Pancreas (tissue), 10 donors: ENCODE measurements around the gene SELENON. TPM values are rescaled to one million over a fixed set of nuclear protein-coding genes. Genes with fewer than 3 reads are reported as not detected.

ENCODE experiments used
- ATAC-seq, 4 donors: fragments of 200-7000 bp; cut with Tn5 transposase; one replicate each; pipeline versions ENCODE4 v1.8.0 to v1.9.1; 2020; ENCODE audit warnings: mild to moderate bottlenecking in 4 of 4, moderate library complexity in 4 of 4
- DNase-seq, 6 donors: peaks; one replicate each; pipeline ENCODE4 v3.0.0-alpha.2; 2020
- FAIRE-seq: peaks from 2 replicates; lab custom pipeline; 2012; peaks lifted over from hg19 to GRCh38; lab: Jason Lieb, UNC
- H3K27ac ChIP-seq, 4 donors: fragments of 200-600 bp; sonication (generic); 1 replicate in 3 of 4; 2 replicates in 1 of 4; pipeline versions ENCODE4 v1.5.0 to v1.8.0; 2020
- H3K27me3 ChIP-seq, 4 donors: fragments of 200-600 bp; one replicate each; pipeline ENCODE4 v1.8.0; 2021
- H3K36me3 ChIP-seq, 3 donors: fragments of 200-600 bp; sonication (generic) in 1 of 3; one replicate each; pipeline versions ENCODE4 v1.5.0 to v1.8.0; 2020 to 2021
- H3K4me1 ChIP-seq, 3 donors: fragments of 200-600 bp; one replicate each; pipeline ENCODE4 v1.8.0; 2021
- H3K4me3 ChIP-seq, 4 donors: fragments of 200-600 bp; sonication (generic) in 2 of 4; one replicate each; pipeline versions ENCODE4 v1.5.0 to v1.8.0; 2020 to 2021
- H3K9me3 ChIP-seq, 4 donors: fragments of 200-600 bp; one replicate each; pipeline ENCODE4 v1.8.0; 2021
- CTCF ChIP-seq, 4 donors: fragments of 200-600 bp; sonication (generic) in 3 of 4; IDR thresholded peaks; one replicate each; pipeline versions ENCODE4 v1.5.0 to v1.8.0; 2021; ENCODE audit warnings: antibody characterized with exemption in 4 of 4
- WGBS, 2 donors: extraction: QIAGEN DNeasy Blood & Tissue Kit; methylation state at CpG; one replicate each; pipeline ENCODE4 v1.1.7; 2013; 5-methylcytosine and 5-hydroxymethylcytosine counted together
- intact Hi-C, 3 donors: fragments of 100-400 bp; cut with DNase I; formaldehyde crosslinking; loops; one replicate each; pipeline versions ENCODE4 v1.11.1 to v1.14.2; 2022
- polyA plus RNA-seq, 2 donors: library from polyadenylated mRNA; stranded (reverse); fragments of 200-250 nt; gene quantifications; one replicate each; pipeline ENCODE4 v1.2.3, GENCODE V29; 2013
- total RNA-seq, 6 donors: library from RNA; stranded (reverse); fragmentation: NEBNext Ultra II Directional in 4 of 6; extraction: Animal tissue kit (Norgen Biotek cat#: 25700) in 4 of 6; gene quantifications; one replicate each; pipeline versions ENCODE4 v1.2.1 to v1.2.4, GENCODE V29; 2021 to 2023
- donor health status: healthy with polysubstance abuse.
- donor health status: DM: no; HTN: no; CAD: no; lungs with moderate emphysema.
- donor health status: DM: no; HTN: no; CAD: no.
- donor health status: control.
- donor health status: control.
- donor health status: Bipolar disorder and iron deficiency.
- donor health status: DM: yes; HTN: yes; CAD: no.
- donor health status: DM: no; HTN: no; CAD: no.
- donor health status: DM: no; HTN: no; CAD: no.
- donor health status: DM: yes; HTN: yes; CAD: no.

Gene SELENON
- total and polyA plus RNA-seq, 8 donors = 27.8 to 48.3 (median 37.9) TPM

- DNase-seq (peak in 4 of 6 donors; percentile 66 to 75 (median 69)), ATAC-seq (peak; percentile 74 to 83 (median 80)), FAIRE-seq (no peak)
- peak overlapping the region in 3 of 4 donors; percentile 50 to 85 (median 76) for H3K27ac ChIP-seq
- intact Hi-C loops = loop anchor here in 2 of 3 donors (5.0 kb wide), 2 partner anchors 184 to 189 kb away; no protein-coding TSS in a partner anchor
- no peak for TF ChIP-seq CTCF (IDR thresholded peaks at IDR 0.05)
- WGBS, 2 donors = 53 to 60% methylated on average over 22 of the region's 22 CpGs
- peaks cover 3 to 14% (median 7%) of the 10 kb centered on the region in 3 donors for H3K4me1 ChIP-seq
- peak overlapping the region in 2 of 4 donors; percentile 12 to 30 for H3K4me3 ChIP-seq
- no peaks in the 10 kb centered on the region for H3K9me3 ChIP-seq
- H3K27me3 ChIP-seq = no peaks in the 10 kb centered on the region
- H3K36me3 ChIP-seq = no peaks in the 10 kb centered on the region
Measured at GRCh38 chr1:25795946-25796810, 3.8 kb upstream of the SELENON start.

- WGBS, 2 donors = 10 to 18% methylated on average over 6 to 19 of the region's 19 CpGs
- DNase-seq (peak; percentile 79 to 99 (median 92)), FAIRE-seq (no peak), ATAC-seq (peak; percentile 70 to 80 (median 76))
- H3K4me1 ChIP-seq = peaks cover 3 to 21% (median 7%) of the 10 kb centered on the region in 3 donors
- peak overlapping the region in 3 of 4 donors; percentile 50 to 85 (median 76) for H3K27ac ChIP-seq
- H3K9me3 ChIP-seq = no peaks in the 10 kb centered on the region
- H3K4me3 ChIP-seq = peak overlapping the region in 2 of 4 donors; percentile 12 to 30
- no peaks in the 10 kb centered on the region for H3K27me3 ChIP-seq
- intact Hi-C loops = loop anchor here in 2 of 3 donors (5.0 kb wide), 2 partner anchors 185 to 190 kb away; no protein-coding TSS in a partner anchor
- peak; percentile 63 to 77 (median 72) for TF ChIP-seq CTCF (IDR thresholded peaks at IDR 0.05)
- H3K36me3 ChIP-seq = no peaks in the 10 kb centered on the region
Measured at GRCh38 chr1:25796811-25797458, 3.1 kb upstream of the SELENON start.

GRCh38 chr1:25797939-25798338, 2.1 kb upstream of the SELENON start:
- H3K27ac ChIP-seq = no peak overlapping the region
- FAIRE-seq = no peak
- 65 to 68% methylated on average over 8 of the region's 8 CpGs for WGBS, 2 donors

More at GRCh38 chr1:25797939-25798338, 2.1 kb upstream of the SELENON start:
- Histone ChIP-seq H3K4me3 (no peak overlapping the region), H3K9me3 (no peaks in the 10 kb centered on the region), H3K36me3 (no peaks in the 10 kb centered on the region), H3K27me3 (no peaks in the 10 kb centered on the region), H3K4me1 (peaks cover 3 to 28% (median 7%) of the 10 kb centered on the region in 3 donors)
- intact Hi-C loops = loop anchor here in 2 of 3 donors (5.0 kb wide), 2 partner anchors 186 to 191 kb away; no protein-coding TSS in a partner anchor
- peak in 3 of 6 donors; percentile 55 to 78 (median 65) for DNase-seq
- peak in 1 of 4 donors; percentile 13 for ATAC-seq
- TF ChIP-seq CTCF (IDR thresholded peaks at IDR 0.05) = peak in 2 of 4 donors; percentile 15 to 28
